Endodermal cell (in vitro differentiated cells): ENCODE measurements around the gene CACNA1A. TPM values are rescaled to one million over a fixed set of nuclear protein-coding genes. Genes with fewer than 3 reads are reported as not detected.

Source experiments
- DNase-seq: peaks from one replicate; pipeline ENCODE4 v3.0.0-alpha.2; 2017
- H3K27ac ChIP-seq: 2 replicates; pipeline ENCODE4 v1.5.1; 2013; ENCODE audit warnings: mild to moderate bottlenecking, low read depth, low read length, moderate library complexity
- H3K27me3 ChIP-seq: 2 replicates; pipeline ENCODE4 v1.6.1; 2013; ENCODE audit warnings: mild to moderate bottlenecking, low read length, moderate library complexity; ENCODE audit not compliant: insufficient read depth, control insufficient read depth, poor library complexity, severe bottlenecking
- H3K36me3 ChIP-seq: 2 replicates; pipeline ENCODE4 v1.7.0; 2013; ENCODE audit warnings: mild to moderate bottlenecking, low read length, moderate library complexity; ENCODE audit not compliant: control insufficient read depth, insufficient read depth
- H3K4me1 ChIP-seq: one replicate; pipeline ENCODE4 v1.7.0; 2013; ENCODE audit warnings: low read length; ENCODE audit not compliant: control insufficient read depth, insufficient read depth
- H3K4me3 ChIP-seq: 2 replicates; pipeline ENCODE4 v1.5.1; 2013; ENCODE audit warnings: mild to moderate bottlenecking, low read length, moderate library complexity
- H3K9ac ChIP-seq: 2 replicates; pipeline ENCODE4 v1.6.1; 2013; ENCODE audit warnings: mild to moderate bottlenecking, low read length, moderate library complexity; ENCODE audit not compliant: poor library complexity, severe bottlenecking; ENCODE audit errors: extremely low read depth
- H3K9me3 ChIP-seq: 2 replicates; pipeline ENCODE4 v1.6.1; 2013; ENCODE audit warnings: mild to moderate bottlenecking, low read length, moderate library complexity; ENCODE audit not compliant: control insufficient read depth
- H3K27ac Mint-ChIP-seq: 2 replicates; pipeline ENCODE4 v1.8.0; 2020; ENCODE audit warnings: mixed read lengths
- H3K27me3 Mint-ChIP-seq: 2 replicates; pipeline ENCODE4 v1.8.0; 2021; ENCODE audit warnings: mild to moderate bottlenecking, mixed read lengths; ENCODE audit not compliant: insufficient read depth
- H3K36me3 Mint-ChIP-seq: 2 replicates; pipeline ENCODE4 v1.8.0; 2020; ENCODE audit warnings: low read depth, mixed read lengths
- H3K4me1 Mint-ChIP-seq: 2 replicates; pipeline ENCODE4 v1.8.0; 2020; ENCODE audit warnings: mixed read lengths
- H3K4me3 Mint-ChIP-seq: 2 replicates; pipeline ENCODE4 v1.8.0; 2020; ENCODE audit warnings: mild to moderate bottlenecking, moderate library complexity, mixed read lengths
- H3K9me3 Mint-ChIP-seq: 2 replicates; pipeline ENCODE4 v1.8.0; 2020; ENCODE audit warnings: mild to moderate bottlenecking, mixed read lengths
- WGBS, 2 experiments: methylation state at CpG; one replicate each; pipeline versions ENCODE4 v1.1.5 to v1.1.7; 2013; ENCODE audit warnings: missing lambda C conversion rate in 2 of 2, mixed read lengths in 1 of 2; ENCODE audit not compliant: insufficient coverage in 1 of 2, insufficient read length in 1 of 2; 5-methylcytosine and 5-hydroxymethylcytosine counted together
- total RNA-seq, 2 donors: library from RNA; stranded (reverse); fragmentation: NEBNext Ultra II Directional in 1 of 2; extraction: Animal tissue kit (Norgen Biotek cat#: 25700) in 1 of 2; gene quantifications; 2 replicates in 1 of 2; 3 replicates in 1 of 2; pipeline ENCODE4 v1.2.1, GENCODE V29; 2021
- TF ChIP-seq, protein P1 (sequence below): fragments of 200-600 bp; sonication (generic); conservative IDR thresholded peaks from 2 replicates; pipeline ENCODE4 v1.5.0; 2021; ENCODE audit warnings: antibody characterized with exemption, mild to moderate bottlenecking

Gene CACNA1A
- total RNA-seq, 2 donors from 2014 or later: 8.0 to 10.6 TPM

DNA sequence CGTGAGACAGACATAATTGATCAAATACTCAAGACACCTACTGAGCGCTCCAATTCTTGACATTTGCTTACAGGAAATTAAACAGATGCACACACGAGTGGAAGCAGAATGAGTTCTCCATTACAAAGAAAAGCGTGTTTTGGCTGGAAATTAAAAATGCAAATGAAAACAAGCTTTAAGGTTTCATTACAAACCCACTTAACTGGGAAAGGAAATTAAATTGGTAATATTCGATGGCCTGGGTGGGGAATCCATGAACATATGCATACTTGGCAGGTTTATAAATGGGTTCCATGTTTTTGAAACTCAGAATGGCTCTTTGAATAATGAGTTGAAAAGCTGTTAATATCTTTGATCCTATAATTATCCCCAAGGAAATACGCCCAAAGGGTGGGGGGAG lies 178.0 kb downstream of the CACNA1A start:
- TF ChIP-seq, protein P1, sequence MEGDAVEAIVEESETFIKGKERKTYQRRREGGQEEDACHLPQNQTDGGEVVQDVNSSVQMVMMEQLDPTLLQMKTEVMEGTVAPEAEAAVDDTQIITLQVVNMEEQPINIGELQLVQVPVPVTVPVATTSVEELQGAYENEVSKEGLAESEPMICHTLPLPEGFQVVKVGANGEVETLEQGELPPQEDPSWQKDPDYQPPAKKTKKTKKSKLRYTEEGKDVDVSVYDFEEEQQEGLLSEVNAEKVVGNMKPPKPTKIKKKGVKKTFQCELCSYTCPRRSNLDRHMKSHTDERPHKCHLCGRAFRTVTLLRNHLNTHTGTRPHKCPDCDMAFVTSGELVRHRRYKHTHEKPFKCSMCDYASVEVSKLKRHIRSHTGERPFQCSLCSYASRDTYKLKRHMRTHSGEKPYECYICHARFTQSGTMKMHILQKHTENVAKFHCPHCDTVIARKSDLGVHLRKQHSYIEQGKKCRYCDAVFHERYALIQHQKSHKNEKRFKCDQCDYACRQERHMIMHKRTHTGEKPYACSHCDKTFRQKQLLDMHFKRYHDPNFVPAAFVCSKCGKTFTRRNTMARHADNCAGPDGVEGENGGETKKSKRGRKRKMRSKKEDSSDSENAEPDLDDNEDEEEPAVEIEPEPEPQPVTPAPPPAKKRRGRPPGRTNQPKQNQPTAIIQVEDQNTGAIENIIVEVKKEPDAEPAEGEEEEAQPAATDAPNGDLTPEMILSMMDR: no peak
- Mint-ChIP-seq H3K4me3 (no peak overlapping the region), H3K27me3 (peaks cover 24% of the 10 kb centered on the region), H3K27ac (no peak overlapping the region), H3K9me3 (peaks cover 6% of the 10 kb centered on the region), H3K36me3 (no peaks in the 10 kb centered on the region), H3K4me1 (no peaks in the 10 kb centered on the region)
- peaks cover 6% of the 10 kb centered on the region for H3K9me3 ChIP-seq
- H3K27ac ChIP-seq: no peak overlapping the region
- DNase-seq: no peak
- H3K4me1 ChIP-seq: no peaks in the 10 kb centered on the region
- WGBS, 2 experiments: 92 to 93% methylated on average over 5 to 6 of the region's 6 CpGs
- H3K9ac ChIP-seq: no peak overlapping the region
- no peak overlapping the region for H3K4me3 ChIP-seq
- H3K27me3 ChIP-seq: no peaks in the 10 kb centered on the region
- H3K36me3 ChIP-seq: no peaks in the 10 kb centered on the region

DNA sequence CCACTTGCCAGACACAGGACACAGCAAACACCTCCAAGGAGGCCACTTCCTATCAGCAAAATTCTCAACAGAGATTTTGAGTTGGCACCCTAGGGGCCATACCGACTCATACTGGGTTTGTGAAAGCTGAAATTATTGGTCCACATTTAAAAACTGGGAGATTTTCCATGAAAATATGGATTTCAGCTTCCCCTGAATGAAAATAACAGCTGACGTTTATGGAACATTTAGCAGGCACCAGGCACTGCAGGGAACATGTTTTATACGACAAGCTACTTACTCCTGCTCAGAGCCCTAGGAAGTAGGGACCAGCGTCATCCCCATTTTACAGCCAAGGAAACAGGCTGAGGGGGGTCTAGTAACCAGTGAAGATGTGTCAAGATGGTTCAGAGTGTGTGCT lies 186.8 kb downstream of the CACNA1A start:
- Mint-ChIP-seq H3K36me3 (peaks cover 5% of the 10 kb centered on the region), H3K27ac (no peak overlapping the region)

DNA sequence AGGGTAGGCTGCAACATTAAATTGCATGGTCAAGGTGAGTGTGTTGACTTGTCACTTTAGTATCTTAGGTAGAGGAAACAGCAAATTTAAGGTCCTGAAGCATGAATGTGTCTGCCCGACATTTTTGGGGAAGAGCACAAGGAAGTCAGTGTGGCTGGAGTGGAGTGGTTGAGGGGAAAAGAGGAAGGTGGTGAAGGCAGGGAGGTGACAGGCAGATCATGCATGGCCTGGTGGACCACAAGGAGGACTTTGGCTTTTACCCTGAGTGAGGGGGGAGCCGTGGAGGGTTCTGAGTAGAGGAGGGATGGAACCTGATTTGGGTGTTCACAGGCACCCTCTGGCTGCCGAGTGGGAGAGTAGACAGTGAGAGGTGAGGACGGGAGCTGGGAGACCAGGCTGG lies 188.1 kb downstream of the CACNA1A start:
- peaks cover 5% of the 10 kb centered on the region for H3K36me3 Mint-ChIP-seq
- TF ChIP-seq, protein P1: no peak
- H3K36me3 ChIP-seq: no peaks in the 10 kb centered on the region

More for the DNA sequence above, 186.8 kb downstream of the CACNA1A start:
- TF ChIP-seq, protein P1: no peak
- Histone ChIP-seq H3K4me1 (no peaks in the 10 kb centered on the region), H3K9me3 (peaks cover 13% of the 10 kb centered on the region), H3K27ac (no peak overlapping the region), H3K4me3 (no peak overlapping the region), H3K9ac (no peak overlapping the region), H3K36me3 (no peaks in the 10 kb centered on the region), H3K27me3 (no peaks in the 10 kb centered on the region)
- 88 to 89% methylated on average over 4 of the region's 4 CpGs for WGBS, 2 experiments
- no peak overlapping the region for H3K4me3 Mint-ChIP-seq
- no peak for DNase-seq
- H3K4me1 Mint-ChIP-seq: no peaks in the 10 kb centered on the region
- H3K27me3 Mint-ChIP-seq: peaks cover 3% of the 10 kb centered on the region
- H3K9me3 Mint-ChIP-seq: peaks cover 28% of the 10 kb centered on the region

More for the DNA sequence above, 188.1 kb downstream of the CACNA1A start:
- DNase-seq: no peak
- H3K9me3 ChIP-seq: peaks cover 7% of the 10 kb centered on the region
- H3K4me3 ChIP-seq: no peak overlapping the region
- H3K9me3 Mint-ChIP-seq: peaks cover 26% of the 10 kb centered on the region
- H3K27ac ChIP-seq: no peak overlapping the region
- no peak overlapping the region for H3K4me3 Mint-ChIP-seq
- no peaks in the 10 kb centered on the region for H3K4me1 ChIP-seq
- no peak overlapping the region for H3K27ac Mint-ChIP-seq
- WGBS, 2 experiments: 80 to 87% methylated on average over 4 of the region's 4 CpGs
- H3K27me3 Mint-ChIP-seq: peaks cover 3% of the 10 kb centered on the region
- no peaks in the 10 kb centered on the region for H3K27me3 ChIP-seq
- H3K9ac ChIP-seq: no peak overlapping the region
- no peaks in the 10 kb centered on the region for H3K4me1 Mint-ChIP-seq
